Lower leg skin (tissue), 4 donors: Measurements from ENCODE around the gene S100B. TPM values are rescaled to one million over a fixed set of nuclear protein-coding genes. Genes with fewer than 3 reads are reported as not detected.
A peak's percentile ranks its signal among the peaks of the same experiment; 100 is the strongest.

Source experiments
- DNase-seq, 2 donors: peaks; one replicate each; pipeline ENCODE4 v3.0.0-alpha.2; 2019; ENCODE audit warnings: low spot score in 2 of 2
- H3K4me3 ChIP-seq: fragments of 200-600 bp; sonication (generic); 2 replicates; pipeline ENCODE4 v1.5.1; 2017; ENCODE audit warnings: mild to moderate bottlenecking, low read depth; ENCODE audit not compliant: poor library complexity, severe bottlenecking
- POLR2A ChIP-seq, 2 donors: fragments of 450-650 bp; IDR thresholded peaks; one replicate each; pipeline ENCODE4 v1.6.1; 2016 to 2017; ENCODE audit warnings: antibody characterized with exemption in 2 of 2, mild to moderate bottlenecking in 1 of 2, moderate library complexity in 1 of 2
- WGBS, 2 donors: methylation state at CpG; one replicate each; pipeline ENCODE4 v1.1.5; 2018; 5-methylcytosine and 5-hydroxymethylcytosine counted together
- intact Hi-C: fragments of 100-400 bp; cut with DNase I; formaldehyde crosslinking; loops from one replicate; pipeline ENCODE4 v1.15.0; 2023; ENCODE audit warnings: low total_unique reads
- total RNA-seq, 4 donors: library from RNA; depleted of rRNA; stranded (reverse); fragments of >200 nt; gene quantifications; one replicate each; pipeline ENCODE4 v1.1.0, GENCODE V29; 2016
- TF ChIP-seq, protein P1 (sequence below), 3 donors: fragments of 450-650 bp; IDR thresholded peaks; one replicate each; pipeline ENCODE4 v1.5.1; 2016; ENCODE audit warnings: antibody characterized with exemption in 3 of 3, mild to moderate bottlenecking in 3 of 3, moderate library complexity in 2 of 3

The S100B gene
- total RNA-seq, 4 donors from 2014 or later: 5.4 to 18.3 (median 13.7) TPM

DNA sequence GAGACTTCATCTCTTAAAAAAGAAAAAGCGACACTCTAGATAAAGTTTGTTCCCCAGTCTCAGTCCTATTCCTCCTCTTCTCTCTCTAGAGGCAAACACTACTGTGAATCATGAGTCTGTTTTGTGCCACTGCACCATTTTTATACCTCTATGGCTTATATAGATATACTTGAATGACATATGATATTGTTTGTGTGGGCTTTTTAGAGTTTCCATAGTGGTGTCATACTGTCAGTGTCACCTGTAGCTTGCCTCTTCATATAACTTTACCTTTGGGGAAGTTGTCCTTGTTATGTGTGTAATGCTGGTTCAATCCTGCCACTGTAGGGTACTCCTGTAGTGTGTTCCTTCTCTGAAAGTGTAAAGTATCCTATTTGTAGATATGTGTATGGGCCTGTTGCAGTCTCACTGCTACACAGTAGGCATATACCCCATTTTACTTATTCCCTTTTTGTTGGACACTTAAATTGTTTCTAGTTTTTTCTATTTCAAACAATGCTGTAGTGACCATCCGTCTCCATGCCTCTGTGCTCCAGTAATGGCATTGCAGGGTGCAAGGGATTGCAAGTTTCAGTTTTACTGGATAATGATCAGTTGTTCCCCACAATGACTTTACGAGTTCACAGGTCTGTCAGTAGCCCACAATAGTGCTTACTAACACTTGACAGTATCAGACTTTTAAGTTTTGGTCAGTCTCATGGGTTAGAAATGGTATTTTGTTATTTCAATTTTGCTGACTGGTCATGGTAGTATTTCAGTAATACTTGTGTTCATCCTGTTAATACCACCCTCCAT is 33.3 kb upstream of the S100B start:
- TF ChIP-seq, protein P1, sequence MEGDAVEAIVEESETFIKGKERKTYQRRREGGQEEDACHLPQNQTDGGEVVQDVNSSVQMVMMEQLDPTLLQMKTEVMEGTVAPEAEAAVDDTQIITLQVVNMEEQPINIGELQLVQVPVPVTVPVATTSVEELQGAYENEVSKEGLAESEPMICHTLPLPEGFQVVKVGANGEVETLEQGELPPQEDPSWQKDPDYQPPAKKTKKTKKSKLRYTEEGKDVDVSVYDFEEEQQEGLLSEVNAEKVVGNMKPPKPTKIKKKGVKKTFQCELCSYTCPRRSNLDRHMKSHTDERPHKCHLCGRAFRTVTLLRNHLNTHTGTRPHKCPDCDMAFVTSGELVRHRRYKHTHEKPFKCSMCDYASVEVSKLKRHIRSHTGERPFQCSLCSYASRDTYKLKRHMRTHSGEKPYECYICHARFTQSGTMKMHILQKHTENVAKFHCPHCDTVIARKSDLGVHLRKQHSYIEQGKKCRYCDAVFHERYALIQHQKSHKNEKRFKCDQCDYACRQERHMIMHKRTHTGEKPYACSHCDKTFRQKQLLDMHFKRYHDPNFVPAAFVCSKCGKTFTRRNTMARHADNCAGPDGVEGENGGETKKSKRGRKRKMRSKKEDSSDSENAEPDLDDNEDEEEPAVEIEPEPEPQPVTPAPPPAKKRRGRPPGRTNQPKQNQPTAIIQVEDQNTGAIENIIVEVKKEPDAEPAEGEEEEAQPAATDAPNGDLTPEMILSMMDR (IDR thresholded peaks at IDR 0.05): no peak
- TF ChIP-seq POLR2A (IDR thresholded peaks at IDR 0.05): no peak
- WGBS, 2 donors: 48 to 52% methylated on average over 3 of the region's 3 CpGs
- H3K4me3 ChIP-seq: no peak overlapping the region
- no peak for DNase-seq
- intact Hi-C loops: no loop called here

DNA sequence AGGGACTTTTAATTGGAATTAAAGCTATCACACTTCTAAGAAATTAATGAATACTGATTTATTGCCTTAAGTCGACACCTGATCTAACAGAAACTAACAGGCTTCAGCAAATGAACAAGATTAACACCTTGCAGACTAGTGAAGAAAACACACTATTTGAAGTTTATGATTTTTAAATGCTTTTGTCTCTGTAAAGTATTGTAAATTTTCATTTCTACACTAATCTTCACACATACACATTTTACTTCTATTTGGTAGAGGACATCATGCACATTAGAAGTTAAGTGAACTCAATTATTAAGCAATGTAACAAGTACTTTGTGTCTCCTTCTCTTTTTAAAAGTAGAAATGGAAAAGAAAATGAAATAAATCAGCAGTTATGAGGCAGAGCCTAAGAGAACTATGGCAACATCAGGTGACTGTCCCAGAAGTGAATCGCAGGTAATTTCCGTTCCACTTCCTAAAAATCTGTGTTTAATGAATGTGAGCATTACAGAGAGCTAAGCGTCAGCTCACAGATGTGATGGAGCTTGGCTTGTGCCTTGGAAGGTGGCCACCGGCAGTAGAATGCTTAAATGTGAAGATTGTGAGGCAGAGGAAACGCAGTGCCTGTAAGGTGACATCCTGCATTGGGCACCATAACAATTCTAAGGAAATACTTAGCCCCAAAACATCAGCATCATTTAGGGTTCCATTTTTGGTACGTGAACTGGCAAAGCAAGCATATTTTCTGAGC is 31.8 kb upstream of the S100B start:
- WGBS, 2 donors: 40 to 47% methylated on average over 7 of the region's 7 CpGs
- H3K4me3 ChIP-seq: no peak overlapping the region
- no peak for TF ChIP-seq POLR2A (IDR thresholded peaks at IDR 0.05)
- TF ChIP-seq, protein P1 (IDR thresholded peaks at IDR 0.05): no peak
- intact Hi-C loops: no loop called here
- DNase-seq: no peak

DNA sequence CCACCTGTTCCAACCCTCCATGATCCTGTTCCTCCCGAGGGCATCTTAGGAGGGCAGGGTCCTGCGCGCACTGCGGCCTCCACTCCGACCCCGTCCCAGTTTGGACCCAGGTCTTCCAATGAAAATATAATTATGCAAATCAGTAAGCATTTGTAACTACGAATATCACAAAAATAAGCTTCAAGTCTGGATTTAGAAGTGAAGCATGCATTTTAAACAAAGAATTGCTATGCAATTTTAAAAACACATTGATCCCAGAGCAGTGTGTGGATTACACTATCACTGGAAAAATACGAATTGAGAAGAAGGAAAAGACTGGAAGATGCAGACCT is 31.3 kb upstream of the S100B start:
- intact Hi-C loops: no loop called here
- DNase-seq: no peak
- peak overlapping the region; percentile 70 for H3K4me3 ChIP-seq
- no peak for TF ChIP-seq POLR2A (IDR thresholded peaks at IDR 0.05)
- TF ChIP-seq, protein P1 (IDR thresholded peaks at IDR 0.05): no peak
- WGBS, 2 donors: 3 to 4% methylated on average over 8 of the region's 8 CpGs

DNA sequence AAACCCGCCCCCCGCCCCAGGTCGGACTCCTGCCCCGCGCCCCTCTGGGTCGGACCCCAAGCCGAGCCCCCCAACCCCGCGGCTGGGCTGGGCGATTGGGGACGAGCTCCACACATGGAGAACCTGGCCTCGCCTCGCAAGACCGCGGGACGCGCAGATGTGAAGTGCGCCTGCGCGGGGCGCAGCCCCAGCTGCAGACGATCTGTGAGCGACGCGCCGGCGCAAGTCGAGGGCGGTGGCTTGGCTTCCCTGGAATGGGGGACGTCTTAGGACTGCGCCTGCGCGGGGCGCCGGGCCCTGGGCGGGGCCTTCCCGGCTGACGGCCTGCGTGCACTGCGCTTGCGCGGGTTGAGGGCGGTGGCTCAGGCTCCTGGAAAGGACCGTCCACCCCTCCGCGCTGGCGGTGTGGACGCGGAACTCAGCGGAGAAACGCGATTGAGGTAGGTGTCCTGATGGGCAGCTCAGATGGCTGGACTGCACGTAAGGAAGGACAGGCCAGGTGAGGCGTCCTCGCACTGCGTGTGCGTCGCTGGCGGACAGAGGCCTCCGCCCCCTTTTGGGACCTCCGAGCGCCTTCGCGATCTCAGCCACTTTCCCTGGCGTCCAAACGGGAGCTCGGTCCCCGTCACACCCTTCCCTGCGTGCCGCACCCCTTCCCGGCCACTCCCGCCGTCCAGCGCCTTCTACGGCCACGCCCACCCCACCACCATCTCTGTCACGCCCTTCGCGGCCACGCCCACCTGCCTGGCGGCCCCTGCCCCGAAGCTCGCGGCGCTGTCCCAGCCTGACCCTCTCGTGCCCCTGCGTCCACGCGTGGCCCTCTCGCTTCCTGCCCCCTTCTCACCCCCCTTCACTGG is 30.7 kb upstream of the S100B start, which contains the start of gene PRMT2:
Gene PRMT2, plus strand, starts transcription at position 351 of the 857 bp plus-strand sequence. CDS start 1,278 bp downstream, outside the sequence.
- TF ChIP-seq, protein P1 (IDR thresholded peaks at IDR 0.05): no peak
- peak in 1 of 2 donors; percentile 5 for TF ChIP-seq POLR2A (IDR thresholded peaks at IDR 0.05)
- DNase-seq: peak; percentile 94 to 99
- intact Hi-C loops: no loop called here
- 0 to 1% methylated on average over 42 to 44 of the region's 90 CpGs for WGBS, 2 donors
- H3K4me3 ChIP-seq: peak within 1 kb of the TSS; percentile 70

DNA sequence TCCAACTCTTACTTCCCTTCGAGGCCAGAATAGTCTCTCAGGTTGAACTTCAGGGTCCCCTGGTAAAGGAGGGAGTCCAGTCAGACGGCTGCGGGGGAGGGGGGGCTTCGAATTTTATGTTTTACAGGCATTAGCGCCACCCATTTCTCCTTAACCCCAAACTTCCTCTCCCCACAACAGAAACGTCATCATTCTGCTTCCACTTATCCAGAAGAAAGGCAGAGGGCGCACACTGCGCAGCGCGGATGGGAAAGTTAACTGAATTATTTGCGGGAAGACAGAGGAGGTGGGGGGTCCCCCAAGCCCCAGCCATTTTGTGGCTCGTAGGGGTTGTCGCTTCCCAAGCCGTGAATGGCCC is 30.1 kb upstream of the S100B start:
- no peak for TF ChIP-seq POLR2A (IDR thresholded peaks at IDR 0.05)
- TF ChIP-seq, protein P1 (IDR thresholded peaks at IDR 0.05): no peak
- 0 to 1% methylated on average over 12 to 14 of the region's 14 CpGs for WGBS, 2 donors
- H3K4me3 ChIP-seq: peak overlapping the region; percentile 26
- DNase-seq: peak in 1 of 2 donors; percentile 61
- intact Hi-C loops: no loop called here
